Measurements from ENCODE around the gene ZDHHC14.

DNA sequence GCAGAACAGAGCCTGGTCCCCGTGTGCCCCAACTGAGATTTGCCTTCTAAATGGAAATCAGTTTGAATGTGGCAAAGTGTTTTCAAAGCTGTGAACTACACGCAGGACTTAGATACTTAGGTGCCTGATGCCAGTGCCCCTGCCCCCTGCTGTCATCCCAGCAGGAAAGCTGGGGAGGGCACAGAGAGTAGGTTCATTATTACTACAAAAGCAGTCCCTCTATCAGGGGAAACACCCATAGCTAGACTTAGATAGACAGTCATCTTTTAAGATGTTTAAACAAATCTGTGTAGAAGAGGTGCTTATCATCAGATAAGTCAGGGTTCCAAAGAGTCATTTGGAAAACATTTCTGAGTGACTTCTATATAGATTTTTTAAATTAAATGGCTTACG is 287.0 kb downstream of the ZDHHC14 start:
- TF ChIP-seq SUZ12 (IDR thresholded peaks at IDR 0.05; ENCODE audit: extremely low read depth, insufficient read depth, insufficient read length): no peak
- TF ChIP-seq YY1 (IDR thresholded peaks at IDR 0.05; ENCODE audit: insufficient read depth, insufficient read length): no peak
